ENCODE results near the gene GREB1. TPM values are rescaled to one million over a fixed set of nuclear protein-coding genes. Genes with fewer than 3 reads are reported as not detected.

Gene GREB1
- total and polyA plus RNA-seq, 2 of the 13 experiments (the other 11 are each of a cell fraction or from before 2014, with no cell fraction given): 31.3 to 61.2 TPM

GRCh38 chr2:11680182-11680900 lies 146.5 kb downstream of the GREB1 start (continued):
- no peak for TF ChIP-seq ZNF18 (CRISPR knock-in tag; IDR thresholded peaks at IDR 0.05; ENCODE audit: insufficient replicate concordance)
- TF ChIP-seq FOSL2 (CRISPR knock-in tag; IDR thresholded peaks at IDR 0.05): peak; percentile 92
- TF ChIP-seq KDM4B (CRISPR knock-in tag; IDR thresholded peaks at IDR 0.05): no peak
- 0 out of 2 replicates have a peak, but pooled peaks have one; percentile 35 for TF ChIP-seq MEF2D (CRISPR knock-in tag; IDR thresholded peaks at IDR 0.05)
- TF ChIP-seq NFKB2 (CRISPR knock-in tag; IDR thresholded peaks at IDR 0.05; ENCODE audit: borderline replicate concordance): 0 out of 2 replicates have a peak, but pooled peaks have one; percentile 18
- TF ChIP-seq, protein P1, sequence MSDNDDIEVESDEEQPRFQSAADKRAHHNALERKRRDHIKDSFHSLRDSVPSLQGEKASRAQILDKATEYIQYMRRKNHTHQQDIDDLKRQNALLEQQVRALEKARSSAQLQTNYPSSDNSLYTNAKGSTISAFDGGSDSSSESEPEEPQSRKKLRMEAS (IDR thresholded peaks at IDR 0.05): peak; percentile 76
- no peak for TF ChIP-seq FLYWCH1 (CRISPR knock-in tag; IDR thresholded peaks at IDR 0.05)
- peak; percentile 30 for TF ChIP-seq HDAC2 (CRISPR knock-in tag; IDR thresholded peaks at IDR 0.05)
- 0 out of 2 replicates have a peak, but pooled peaks have one; percentile 17 for TF ChIP-seq ZNF331 (CRISPR knock-in tag; IDR thresholded peaks at IDR 0.05)
- no peak for TF ChIP-seq ZNF318 (CRISPR knock-in tag; IDR thresholded peaks at IDR 0.05)
- no peak for TF ChIP-seq ZMYM2 (CRISPR knock-in tag; IDR thresholded peaks at IDR 0.05)
- TF ChIP-seq KLF16 (CRISPR knock-in tag; IDR thresholded peaks at IDR 0.05): 0 out of 4 replicates have a peak, but pooled peaks of 1 of the 2 experiments have one; percentile 16
- TF ChIP-seq FOXK1 (CRISPR knock-in tag; IDR thresholded peaks at IDR 0.05; ENCODE audit: borderline replicate concordance, low read depth): 0 out of 2 replicates have a peak, but pooled peaks have one; percentile 28
- TF ChIP-seq ZFX (CRISPR knock-in tag; IDR thresholded peaks at IDR 0.05; ENCODE audit: low read depth): peak; percentile 32; the same call in 1 of the 2 replicates
- TF ChIP-seq NR2F6 (IDR thresholded peaks at IDR 0.05): peak; percentile 94
- peak; percentile 94 for TF ChIP-seq NR2F6 (CRISPR knock-in tag; IDR thresholded peaks at IDR 0.05)
- TF ChIP-seq NONO (IDR thresholded peaks at IDR 0.05): no peak
- TF ChIP-seq NONO (CRISPR knock-in tag; conservative IDR thresholded peaks at IDR 0.05): peak; percentile 54; the same call in 1 of the 2 replicates
- TF ChIP-seq ZNF792 (CRISPR knock-in tag; IDR thresholded peaks at IDR 0.05): no peak

All from HepG2 (cell line).